Gastroesophageal sphincter (tissue), 4 donors: Measurements from ENCODE around the gene SSBP3. TPM values are rescaled to one million over a fixed set of nuclear protein-coding genes. Genes with fewer than 3 reads are reported as not detected.

Experiments
- ATAC-seq: fragments of 150-250 bp; one replicate; pipeline ENCODE4 v1.9.1; 2016; ENCODE audit warnings: mild to moderate bottlenecking, moderate library complexity
- H3K27ac ChIP-seq, 4 donors: fragments of 200-600 bp; sonication (generic) in 3 of 4; 1 replicate in 3 of 4; 2 replicates in 1 of 4; pipeline ENCODE4 v1.5.1; 2016 to 2019
- H3K27me3 ChIP-seq: fragments of 200-600 bp; sonication (generic); one replicate; pipeline ENCODE4 v1.5.1; 2019
- H3K36me3 ChIP-seq, 2 donors: fragments of 200-600 bp; sonication (generic); one replicate each; pipeline ENCODE4 v1.5.1; 2019; ENCODE audit warnings: control low read depth in 1 of 2
- H3K4me1 ChIP-seq, 3 donors: fragments of 200-600 bp; sonication (generic); 1 replicate in 2 of 3; 2 replicates in 1 of 3; pipeline ENCODE4 v1.5.1; 2016 to 2019; ENCODE audit warnings: control low read depth in 2 of 3
- H3K4me3 ChIP-seq, 2 donors: fragments of 200-600 bp; sonication (generic); one replicate each; pipeline ENCODE4 v1.5.1; 2019; ENCODE audit warnings: mild to moderate bottlenecking in 1 of 2, moderate library complexity in 1 of 2
- H3K9me3 ChIP-seq, 3 donors: fragments of 200-600 bp; sonication (generic); one replicate each; pipeline ENCODE4 v1.5.1; 2017 to 2019; ENCODE audit warnings: control low read depth in 2 of 3
- CTCF ChIP-seq, 4 experiments: fragments of 200-600 bp in 2 of 4; fragments of 450-650 bp in 2 of 4; sonication (generic) in 1 of 4; IDR thresholded peaks; one replicate each; pipeline ENCODE4 v1.5.1; 2017 to 2019; ENCODE audit warnings: antibody characterized with exemption in 4 of 4, mild to moderate bottlenecking in 2 of 4, moderate library complexity in 2 of 4
- EP300 ChIP-seq: sonication (generic); formaldehyde crosslinking; IDR thresholded peaks from one replicate; pipeline ENCODE4 v1.6.1; 2017; ENCODE audit warnings: antibody characterized with exemption, mild to moderate bottlenecking
- POLR2A ChIP-seq, 2 donors: fragments of 450-650 bp; IDR thresholded peaks; one replicate each; pipeline ENCODE4 v1.6.1; 2017; ENCODE audit warnings: antibody characterized with exemption in 2 of 2, mild to moderate bottlenecking in 2 of 2, moderate library complexity in 1 of 2
- POLR2AphosphoS5 ChIP-seq: sonication (generic); formaldehyde crosslinking; IDR thresholded peaks from one replicate; pipeline ENCODE4 v1.6.1; 2017; ENCODE audit warnings: antibody characterized with exemption
- WGBS, 2 donors: methylation state at CpG; one replicate each; pipeline ENCODE4 v1.1.5; 2018; ENCODE audit warnings: low coverage in 1 of 2; 5-methylcytosine and 5-hydroxymethylcytosine counted together
- total RNA-seq, 4 donors: library from RNA; depleted of rRNA; stranded (reverse); fragments of >200 nt; gene quantifications; one replicate each; pipeline ENCODE4 v1.1.0, GENCODE V29; 2016

SSBP3 gene
- total RNA-seq, 4 donors from 2014 or later = 40.8 to 46.7 (median 45.5) TPM

GRCh38 chr1:54339126-54339525, 67.1 kb downstream of the SSBP3 start:
- no peak for ATAC-seq
- H3K27ac ChIP-seq = no peak overlapping the region
- no peak overlapping the region for H3K4me3 ChIP-seq
- H3K27me3 ChIP-seq = no peaks in the 10 kb centered on the region
- TF ChIP-seq POLR2A (IDR thresholded peaks at IDR 0.05) (no peak), CTCF (IDR thresholded peaks at IDR 0.05) (no peak), POLR2AphosphoS5 (no peak), EP300 (no peak)
- no peaks in the 10 kb centered on the region for H3K36me3 ChIP-seq
- 60 to 100% methylated on average over 1 to 2 of the region's 2 CpGs for WGBS, 2 donors
- peaks cover 0 to 88% (median 29%) of the 10 kb centered on the region in 3 donors for H3K4me1 ChIP-seq
- no peaks in the 10 kb centered on the region for H3K9me3 ChIP-seq

GRCh38 chr1:54338464-54338863, 67.7 kb downstream of the SSBP3 start:
- no peak overlapping the region for H3K4me3 ChIP-seq
- 72 to 75% methylated on average over 7 to 8 of the region's 8 CpGs for WGBS, 2 donors
- ATAC-seq = no peak
- no peak overlapping the region for H3K27ac ChIP-seq
- H3K4me1 ChIP-seq = peaks cover 0 to 92% (median 34%) of the 10 kb centered on the region in 3 donors
- TF ChIP-seq POLR2AphosphoS5 = no peak
- no peak for TF ChIP-seq EP300
- no peak for TF ChIP-seq CTCF (IDR thresholded peaks at IDR 0.05)
- TF ChIP-seq POLR2A (IDR thresholded peaks at IDR 0.05) = no peak
- H3K36me3 ChIP-seq = no peaks in the 10 kb centered on the region
- H3K27me3 ChIP-seq = no peaks in the 10 kb centered on the region
- H3K9me3 ChIP-seq = no peaks in the 10 kb centered on the region

GRCh38 chr1:54337928-54338327, 68.3 kb downstream of the SSBP3 start:
- 56 to 62% methylated on average over 7 of the region's 7 CpGs for WGBS, 2 donors
- H3K36me3 ChIP-seq = no peaks in the 10 kb centered on the region
- H3K27ac ChIP-seq = no peak overlapping the region
- H3K27me3 ChIP-seq = no peaks in the 10 kb centered on the region
- no peak overlapping the region for H3K4me3 ChIP-seq
- TF ChIP-seq POLR2A (IDR thresholded peaks at IDR 0.05) (no peak), POLR2AphosphoS5 (no peak), CTCF (IDR thresholded peaks at IDR 0.05) (no peak), EP300 (no peak)
- H3K9me3 ChIP-seq = no peaks in the 10 kb centered on the region
- peaks cover 0 to 92% (median 40%) of the 10 kb centered on the region in 3 donors for H3K4me1 ChIP-seq
- ATAC-seq = no peak

- H3K27me3 ChIP-seq = no peaks in the 10 kb centered on the region
- 90 to 91% methylated on average over 2 to 6 of the region's 7 CpGs for WGBS, 2 donors
- peak overlapping the region in 3 of 4 donors; percentile 89 to 91 (median 91) for H3K27ac ChIP-seq
- TF ChIP-seq CTCF (IDR thresholded peaks at IDR 0.05) (no peak), POLR2A (IDR thresholded peaks at IDR 0.05) (no peak), POLR2AphosphoS5 (no peak)
- no peak for ATAC-seq
- H3K4me1 ChIP-seq = peaks cover 0 to 92% (median 49%) of the 10 kb centered on the region in 3 donors
- H3K4me3 ChIP-seq = no peak overlapping the region
- H3K36me3 ChIP-seq = no peaks in the 10 kb centered on the region
- H3K9me3 ChIP-seq = no peaks in the 10 kb centered on the region
Measured at GRCh38 chr1:54337034-54337433, 69.2 kb downstream of the SSBP3 start.

GRCh38 chr1:54336116-54336515, 70.1 kb downstream of the SSBP3 start:
- no peak for TF ChIP-seq POLR2A (IDR thresholded peaks at IDR 0.05)
- TF ChIP-seq EP300 = no peak
- no peak for TF ChIP-seq CTCF (IDR thresholded peaks at IDR 0.05)
- H3K27ac ChIP-seq = peak overlapping the region; percentile 69 to 91 (median 90)
- no peaks in the 10 kb centered on the region for H3K27me3 ChIP-seq
- no peaks in the 10 kb centered on the region for H3K9me3 ChIP-seq
- WGBS, 2 donors = 63% methylated on average over 5 of the region's 5 CpGs; no CpG with 5 or more reads in 1 of the 2 donors
- H3K4me3 ChIP-seq = no peak overlapping the region
- ATAC-seq = no peak
- H3K36me3 ChIP-seq = no peaks in the 10 kb centered on the region
- peaks cover 0 to 94% (median 58%) of the 10 kb centered on the region in 3 donors for H3K4me1 ChIP-seq
